RWPE2 (cell line): Measurements from ENCODE around the gene CERS2.
A peak's percentile ranks its signal among the peaks of the same experiment; 100 is the strongest.

Source experiments
- ATAC-seq: fragments of 200-7000 bp; cut with Tn5 transposase; 3 replicates; pipeline ENCODE4 v1.9.1; 2021; ENCODE audit warnings: low read depth
- DNase-seq: peaks from one replicate; pipeline ENCODE4 v3.0.0-alpha.2; 2020; ENCODE audit warnings: low spot score
- H3K27ac ChIP-seq: fragments of 450-650 bp; 2 replicates; pipeline ENCODE4 v1.5.1; 2017; ENCODE audit warnings: mild to moderate bottlenecking; ENCODE audit not compliant: poor library complexity, severe bottlenecking
- H3K27me3 ChIP-seq: fragments of 250-450 bp; sonication (Bioruptor Pico); 2 replicates; pipeline ENCODE4 v1.5.1; 2021; ENCODE audit warnings: mild to moderate bottlenecking, moderate library complexity; ENCODE audit not compliant: insufficient read depth, poor library complexity, severe bottlenecking
- H3K36me3 ChIP-seq: fragments of 250-450 bp; sonication (Bioruptor Pico); 2 replicates; pipeline ENCODE4 v1.5.1; 2020; ENCODE audit warnings: low read depth, mild to moderate bottlenecking, moderate library complexity
- H3K4me1 ChIP-seq: fragments of 250-450 bp; sonication (Bioruptor Pico); 2 replicates; pipeline ENCODE4 v1.5.1; 2021; ENCODE audit warnings: mild to moderate bottlenecking, moderate library complexity; ENCODE audit not compliant: insufficient read depth, poor library complexity, severe bottlenecking
- H3K4me3 ChIP-seq: fragments of 250-450 bp; sonication (Bioruptor Pico); 2 replicates; pipeline ENCODE4 v1.5.1; 2021; ENCODE audit warnings: mild to moderate bottlenecking, moderate library complexity; ENCODE audit not compliant: severe bottlenecking
- H3K9me3 ChIP-seq: fragments of 250-450 bp; sonication (Bioruptor Pico); 2 replicates; pipeline ENCODE4 v1.5.1; 2021; ENCODE audit warnings: mild to moderate bottlenecking, moderate library complexity; ENCODE audit not compliant: severe bottlenecking
- CTCF ChIP-seq: fragments of 450-650 bp; IDR thresholded peaks from one replicate; pipeline ENCODE4 v1.5.1; 2017; ENCODE audit warnings: mild to moderate bottlenecking, moderate library complexity; ENCODE audit not compliant: poor library complexity, severe bottlenecking

CERS2 gene

GRCh38 chr1:151007853-151008243 lies 33.2 kb upstream of the CERS2 start:
- ATAC-seq: no peak
- Histone ChIP-seq H3K4me3 (peak overlapping the region; percentile 61), H3K4me1 (peaks cover 18% of the 10 kb centered on the region), H3K27me3 (no peaks in the 10 kb centered on the region), H3K27ac (peak overlapping the region; percentile 75), H3K36me3 (no peaks in the 10 kb centered on the region; the same call in 1 of the 2 replicates), H3K9me3 (no peaks in the 10 kb centered on the region)
- DNase-seq: no peak
- no peak for TF ChIP-seq CTCF

DNA sequence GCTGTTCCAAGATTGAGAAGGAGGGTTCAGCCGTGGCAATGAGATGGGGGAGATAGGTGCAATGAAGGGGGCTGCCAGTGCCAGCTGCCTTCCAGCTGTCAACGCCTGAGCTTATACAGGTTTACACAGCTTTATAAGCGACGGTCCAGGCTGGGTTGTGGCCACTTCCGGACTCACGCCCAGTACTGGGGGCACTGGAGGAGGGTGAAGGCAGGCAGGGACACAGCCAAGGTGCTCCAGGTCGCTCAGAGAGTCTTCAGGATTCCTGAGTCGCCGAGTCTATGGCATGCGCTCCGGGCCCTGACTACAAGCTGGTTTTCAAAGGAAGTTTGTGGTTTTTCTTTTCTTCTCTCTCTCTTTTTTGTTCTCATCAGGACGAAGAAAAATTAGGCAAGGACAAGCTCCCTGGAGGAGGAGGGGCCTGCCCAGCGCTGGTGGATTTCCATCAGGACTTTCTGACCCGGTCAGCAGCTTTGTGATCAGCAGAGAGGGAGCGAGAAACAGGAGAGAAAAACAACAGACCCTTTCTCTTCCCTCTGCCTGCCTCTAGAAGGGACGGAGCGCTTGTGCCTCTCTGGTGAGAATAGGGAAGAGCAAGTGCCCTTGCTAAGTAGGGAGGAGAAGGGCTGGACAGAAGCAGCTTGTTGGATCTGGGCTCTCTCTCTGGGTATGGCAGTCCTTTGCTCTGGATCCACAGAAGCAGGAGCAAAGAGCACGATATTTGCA lies 31.9 kb upstream of the CERS2 start, which contains the start of gene MINDY1:
Gene MINDY1 (minus strand): TSS at position 576 of the 726 bp plus-strand sequence. CDS start 4,285 bp downstream, outside the sequence.
- peak within 1 kb of the TSS; percentile 30 for H3K4me3 ChIP-seq
- no peaks in the 10 kb centered on the region for H3K27me3 ChIP-seq
- peaks cover 18% of the 10 kb centered on the region for H3K4me1 ChIP-seq
- peak; percentile 49 for TF ChIP-seq CTCF
- H3K36me3 ChIP-seq: no peaks in the 10 kb centered on the region; the same call in 1 of the 2 replicates
- H3K9me3 ChIP-seq: no peaks in the 10 kb centered on the region
- ATAC-seq (peak; percentile 85), DNase-seq (peak; percentile 60)
- H3K27ac ChIP-seq: peak within 1 kb of the TSS; percentile 75

GRCh38 chr1:151005729-151006319 lies 31.2 kb upstream of the CERS2 start:
- Histone ChIP-seq H3K36me3 (no peaks in the 10 kb centered on the region; the same call in 1 of the 2 replicates), H3K27ac (peak overlapping the region; percentile 75), H3K9me3 (no peaks in the 10 kb centered on the region), H3K4me3 (peak overlapping the region; percentile 30), H3K4me1 (peaks cover 18% of the 10 kb centered on the region), H3K27me3 (no peaks in the 10 kb centered on the region)
- ATAC-seq (0 out of 3 replicates have a peak, but pooled peaks have one; percentile 2), DNase-seq (no peak)
- no peak for TF ChIP-seq CTCF

- no peak for DNase-seq
- no peak for TF ChIP-seq CTCF
- H3K36me3 ChIP-seq: peaks cover 5% of the 10 kb centered on the region; the same call in 1 of the 2 replicates
- peaks cover 18% of the 10 kb centered on the region for H3K4me1 ChIP-seq
- H3K4me3 ChIP-seq: no peak overlapping the region
- ATAC-seq: no peak
- no peaks in the 10 kb centered on the region for H3K9me3 ChIP-seq
- H3K27me3 ChIP-seq: no peaks in the 10 kb centered on the region
- no peak overlapping the region for H3K27ac ChIP-seq
Observed at GRCh38 chr1:151003180-151003579, 28.5 kb upstream of the CERS2 start.
